HUES6 (cell line): ENCODE data around the gene IFT88.

Experiments used
- H3K27ac ChIP-seq: 2 replicates; pipeline ENCODE4 v1.7.0; 2013; ENCODE audit warnings: low read depth, mild to moderate bottlenecking, low read length, inconsistent platforms
- H3K27me3 ChIP-seq: 2 replicates; pipeline ENCODE4 v1.6.1; 2013; ENCODE audit warnings: low read length; ENCODE audit not compliant: control insufficient read depth, insufficient read depth
- H3K36me3 ChIP-seq: 2 replicates; pipeline ENCODE4 v1.6.1; 2013; ENCODE audit warnings: low read length; ENCODE audit not compliant: control insufficient read depth, insufficient read depth
- H3K4me1 ChIP-seq: 2 replicates; pipeline ENCODE4 v1.6.1; 2013; ENCODE audit warnings: low read length; ENCODE audit not compliant: control insufficient read depth, insufficient read depth
- H3K4me3 ChIP-seq: 2 replicates; pipeline ENCODE4 v1.5.1; 2013; ENCODE audit warnings: low read depth, low read length
- H3K9ac ChIP-seq: one replicate; pipeline ENCODE4 v1.6.1; 2013; ENCODE audit warnings: mild to moderate bottlenecking, low read length
- H3K9me3 ChIP-seq: 2 replicates; pipeline ENCODE4 v1.6.1; 2013; ENCODE audit warnings: low read depth, low read length; ENCODE audit not compliant: control insufficient read depth, insufficient read depth

The IFT88 gene

GRCh38 chr13:20567881-20568528 is 1.0 kb downstream of the IFT88 start:
- Histone ChIP-seq H3K4me3 (peak overlapping the region; percentile 83), H3K27me3 (no peaks in the 10 kb centered on the region), H3K36me3 (no peaks in the 10 kb centered on the region), H3K4me1 (no peaks in the 10 kb centered on the region), H3K9me3 (peaks cover 22% of the 10 kb centered on the region), H3K9ac (no peak overlapping the region), H3K27ac (no peak overlapping the region; the same call in 1 of the 2 replicates)

GRCh38 chr13:20570517-20570916 is 3.6 kb downstream of the IFT88 start:
- no peaks in the 10 kb centered on the region for H3K27me3 ChIP-seq
- H3K4me3 ChIP-seq: no peak overlapping the region
- peaks cover 6% of the 10 kb centered on the region for H3K9me3 ChIP-seq
- H3K4me1 ChIP-seq: no peaks in the 10 kb centered on the region
- no peak overlapping the region for H3K27ac ChIP-seq
- no peak overlapping the region for H3K9ac ChIP-seq
- H3K36me3 ChIP-seq: peaks cover 3% of the 10 kb centered on the region

GRCh38 chr13:20571676-20572075 is 4.7 kb downstream of the IFT88 start:
- Histone ChIP-seq H3K4me3 (no peak overlapping the region), H3K36me3 (peaks cover 5% of the 10 kb centered on the region), H3K9ac (no peak overlapping the region), H3K4me1 (no peaks in the 10 kb centered on the region), H3K9me3 (peaks cover 4% of the 10 kb centered on the region; the same call in 1 of the 2 replicates), H3K27ac (no peak overlapping the region), H3K27me3 (no peaks in the 10 kb centered on the region)

- Histone ChIP-seq H3K9me3 (peaks cover 4% of the 10 kb centered on the region; the same call in 1 of the 2 replicates), H3K4me1 (no peaks in the 10 kb centered on the region), H3K4me3 (no peak overlapping the region), H3K27ac (no peak overlapping the region), H3K9ac (no peak overlapping the region), H3K36me3 (peaks cover 5% of the 10 kb centered on the region), H3K27me3 (no peaks in the 10 kb centered on the region)
Observed at GRCh38 chr13:20573186-20573585, 6.2 kb downstream of the IFT88 start.

GRCh38 chr13:20573636-20574035 is 6.7 kb downstream of the IFT88 start:
- no peak overlapping the region for H3K9ac ChIP-seq
- no peak overlapping the region for H3K4me3 ChIP-seq
- H3K27me3 ChIP-seq: no peaks in the 10 kb centered on the region
- H3K27ac ChIP-seq: no peak overlapping the region
- peaks cover 4% of the 10 kb centered on the region; the same call in 1 of the 2 replicates for H3K9me3 ChIP-seq
- no peaks in the 10 kb centered on the region for H3K4me1 ChIP-seq
- H3K36me3 ChIP-seq: peaks cover 5% of the 10 kb centered on the region

GRCh38 chr13:20579191-20579590 is 12.2 kb downstream of the IFT88 start:
- H3K4me1 ChIP-seq: no peaks in the 10 kb centered on the region
- no peak overlapping the region for H3K9ac ChIP-seq
- no peak overlapping the region for H3K27ac ChIP-seq
- H3K4me3 ChIP-seq: no peak overlapping the region
- peaks cover 12% of the 10 kb centered on the region for H3K36me3 ChIP-seq
- no peaks in the 10 kb centered on the region for H3K27me3 ChIP-seq
- peaks cover 4% of the 10 kb centered on the region; the same call in 1 of the 2 replicates for H3K9me3 ChIP-seq

GRCh38 chr13:20580257-20580656 is 13.3 kb downstream of the IFT88 start:
- H3K4me3 ChIP-seq: no peak overlapping the region
- no peaks in the 10 kb centered on the region for H3K27me3 ChIP-seq
- no peak overlapping the region for H3K9ac ChIP-seq
- no peak overlapping the region for H3K27ac ChIP-seq
- H3K36me3 ChIP-seq: peaks cover 12% of the 10 kb centered on the region
- peaks cover 7% of the 10 kb centered on the region; the same call in 1 of the 2 replicates for H3K9me3 ChIP-seq
- no peaks in the 10 kb centered on the region for H3K4me1 ChIP-seq

GRCh38 chr13:20582026-20582425 is 15.1 kb downstream of the IFT88 start:
- Histone ChIP-seq H3K9ac (no peak overlapping the region), H3K27me3 (no peaks in the 10 kb centered on the region), H3K4me3 (no peak overlapping the region), H3K9me3 (peaks cover 3% of the 10 kb centered on the region; the same call in 1 of the 2 replicates), H3K36me3 (peaks cover 12% of the 10 kb centered on the region), H3K4me1 (no peaks in the 10 kb centered on the region), H3K27ac (no peak overlapping the region)

GRCh38 chr13:20583803-20584293 is 16.9 kb downstream of the IFT88 start:
- Histone ChIP-seq H3K9me3 (peaks cover 3% of the 10 kb centered on the region; the same call in 1 of the 2 replicates), H3K9ac (no peak overlapping the region), H3K36me3 (peaks cover 12% of the 10 kb centered on the region), H3K27ac (no peak overlapping the region), H3K4me1 (no peaks in the 10 kb centered on the region), H3K27me3 (no peaks in the 10 kb centered on the region), H3K4me3 (no peak overlapping the region)

- Histone ChIP-seq H3K4me1 (no peaks in the 10 kb centered on the region), H3K9ac (no peak overlapping the region), H3K36me3 (peaks cover 8% of the 10 kb centered on the region; the same call in 1 of the 2 replicates), H3K9me3 (peaks cover 3% of the 10 kb centered on the region; the same call in 1 of the 2 replicates), H3K27ac (no peak overlapping the region), H3K27me3 (no peaks in the 10 kb centered on the region), H3K4me3 (no peak overlapping the region)
Observed at GRCh38 chr13:20585371-20585770, 18.4 kb downstream of the IFT88 start.

GRCh38 chr13:20588529-20589110 is 21.7 kb downstream of the IFT88 start:
- no peak overlapping the region for H3K27ac ChIP-seq
- no peak overlapping the region for H3K9ac ChIP-seq
- peaks cover 3% of the 10 kb centered on the region; the same call in 1 of the 2 replicates for H3K9me3 ChIP-seq
- no peaks in the 10 kb centered on the region for H3K4me1 ChIP-seq
- H3K36me3 ChIP-seq: 0 out of 2 replicates have a peak, but pooled peaks cover 7% of the 10 kb centered on the region
- no peaks in the 10 kb centered on the region for H3K27me3 ChIP-seq
- H3K4me3 ChIP-seq: no peak overlapping the region
